ENCODE results near the gene SLC17A4. TPM values are rescaled to one million over a fixed set of nuclear protein-coding genes. Genes with fewer than 3 reads are reported as not detected.

Gene SLC17A4
- total RNA-seq, 4 donors from 2014 or later, result not detected

DNA sequence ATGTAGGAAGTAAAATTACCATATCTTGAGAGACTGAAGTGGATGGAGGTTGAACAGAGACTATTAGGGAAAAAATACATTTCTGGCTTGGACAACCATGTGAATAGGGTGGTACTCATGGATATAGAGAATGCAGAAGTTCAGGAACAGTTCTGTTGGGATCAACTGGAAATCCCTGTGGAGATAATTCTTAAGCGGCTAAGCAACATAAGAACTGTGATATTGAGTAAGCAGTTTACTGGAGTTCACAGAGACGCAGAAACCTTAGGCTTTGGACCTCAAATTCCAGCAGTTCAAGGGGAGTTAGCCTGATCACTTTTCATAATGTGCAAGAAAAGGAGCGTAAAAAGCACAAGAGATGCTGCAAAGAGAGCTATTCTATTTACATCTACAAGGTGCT is 23.6 kb upstream of the SLC17A4 start:
- intact Hi-C loops (cut with DNase I), result no loop called here
- no peaks in the 10 kb centered on the region for H3K36me3 ChIP-seq
- WGBS, 2 donors, result 92 to 95% methylated on average over 3 of the region's 3 CpGs
- no peak overlapping the region for H3K4me3 ChIP-seq (replicated peaks in 1 of 3)
- H3K27ac ChIP-seq, result no peak overlapping the region
- H3K27me3 ChIP-seq, result no peaks in the 10 kb centered on the region
- TF ChIP-seq CTCF (IDR thresholded peaks at IDR 0.05) (no peak), POLR2A (IDR thresholded peaks at IDR 0.05) (no peak)
- H3K4me1 ChIP-seq, result no peaks in the 10 kb centered on the region
- no peaks in the 10 kb centered on the region for H3K9me3 ChIP-seq
- no peak for DNase-seq

- intact Hi-C loops (cut with DNase I), result no loop called here
- no peaks in the 10 kb centered on the region for H3K27me3 ChIP-seq
- H3K36me3 ChIP-seq, result no peaks in the 10 kb centered on the region
- H3K4me3 ChIP-seq (replicated peaks in 1 of 3), result no peak overlapping the region
- DNase-seq, result no peak
- TF ChIP-seq CTCF (IDR thresholded peaks at IDR 0.05), result no peak
- TF ChIP-seq POLR2A (IDR thresholded peaks at IDR 0.05), result no peak
- no peaks in the 10 kb centered on the region for H3K4me1 ChIP-seq
- H3K27ac ChIP-seq, result no peak overlapping the region
- no peaks in the 10 kb centered on the region for H3K9me3 ChIP-seq
- 93 to 95% methylated on average over 15 of the region's 15 CpGs for WGBS, 2 donors
Measured at GRCh38 chr6:25731721-25732120, 22.8 kb upstream of the SLC17A4 start.

- H3K4me3 ChIP-seq (replicated peaks in 1 of 3), result no peak overlapping the region
- no peaks in the 10 kb centered on the region for H3K4me1 ChIP-seq
- intact Hi-C loops (cut with DNase I), result no loop called here
- H3K27me3 ChIP-seq, result no peaks in the 10 kb centered on the region
- DNase-seq, result no peak
- H3K9me3 ChIP-seq, result no peaks in the 10 kb centered on the region
- H3K36me3 ChIP-seq, result no peaks in the 10 kb centered on the region
- no peak overlapping the region for H3K27ac ChIP-seq
- TF ChIP-seq CTCF (IDR thresholded peaks at IDR 0.05), result no peak
- TF ChIP-seq POLR2A (IDR thresholded peaks at IDR 0.05), result no peak
- WGBS, 2 donors, result 37 to 58% methylated on average over 30 of the region's 30 CpGs
Measured at GRCh38 chr6:25732468-25733198, 21.9 kb upstream of the SLC17A4 start.

DNA sequence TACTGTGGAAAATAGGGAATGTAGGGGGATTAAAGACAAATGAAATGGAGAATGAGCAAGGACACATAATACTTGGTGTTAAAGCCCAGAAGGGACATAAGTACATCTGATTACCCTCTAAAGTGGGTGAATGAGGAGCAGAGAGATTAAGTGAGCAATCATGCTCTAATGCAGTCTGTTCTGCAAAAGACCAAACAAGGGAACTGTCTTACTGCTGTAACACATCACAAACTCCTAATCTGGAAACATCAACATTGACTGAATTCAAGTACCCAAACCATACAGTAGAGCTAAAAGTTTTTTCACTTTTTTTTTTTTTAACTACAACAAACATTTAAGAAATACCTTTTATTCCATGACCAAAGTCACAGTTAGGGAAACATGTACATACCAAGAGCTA is 19.3 kb upstream of the SLC17A4 start:
- TF ChIP-seq POLR2A (IDR thresholded peaks at IDR 0.05) (no peak), CTCF (IDR thresholded peaks at IDR 0.05) (no peak)
- H3K4me3 ChIP-seq (replicated peaks in 1 of 3), result no peak overlapping the region
- H3K27me3 ChIP-seq, result no peaks in the 10 kb centered on the region
- H3K4me1 ChIP-seq, result no peaks in the 10 kb centered on the region
- H3K36me3 ChIP-seq, result no peaks in the 10 kb centered on the region
- no peak overlapping the region for H3K27ac ChIP-seq
- DNase-seq, result no peak
- H3K9me3 ChIP-seq, result no peaks in the 10 kb centered on the region
- intact Hi-C loops (cut with DNase I), result no loop called here

- H3K27me3 ChIP-seq, result no peaks in the 10 kb centered on the region
- DNase-seq, result no peak
- intact Hi-C loops (cut with DNase I), result no loop called here
Measured at GRCh38 chr6:25743868-25744267, 10.7 kb upstream of the SLC17A4 start.

More at GRCh38 chr6:25743868-25744267, 10.7 kb upstream of the SLC17A4 start:
- Histone ChIP-seq H3K36me3 (no peaks in the 10 kb centered on the region), H3K27ac (no peak overlapping the region), H3K4me1 (no peaks in the 10 kb centered on the region), H3K4me3 (replicated peaks in 1 of 3) (no peak overlapping the region), H3K9me3 (no peaks in the 10 kb centered on the region)
- TF ChIP-seq POLR2A (IDR thresholded peaks at IDR 0.05) (no peak), CTCF (IDR thresholded peaks at IDR 0.05) (no peak)

All from thyroid gland (tissue), 4 donors.